ENCODE measurements around the gene EYA4.

EYA4 gene

DNA sequence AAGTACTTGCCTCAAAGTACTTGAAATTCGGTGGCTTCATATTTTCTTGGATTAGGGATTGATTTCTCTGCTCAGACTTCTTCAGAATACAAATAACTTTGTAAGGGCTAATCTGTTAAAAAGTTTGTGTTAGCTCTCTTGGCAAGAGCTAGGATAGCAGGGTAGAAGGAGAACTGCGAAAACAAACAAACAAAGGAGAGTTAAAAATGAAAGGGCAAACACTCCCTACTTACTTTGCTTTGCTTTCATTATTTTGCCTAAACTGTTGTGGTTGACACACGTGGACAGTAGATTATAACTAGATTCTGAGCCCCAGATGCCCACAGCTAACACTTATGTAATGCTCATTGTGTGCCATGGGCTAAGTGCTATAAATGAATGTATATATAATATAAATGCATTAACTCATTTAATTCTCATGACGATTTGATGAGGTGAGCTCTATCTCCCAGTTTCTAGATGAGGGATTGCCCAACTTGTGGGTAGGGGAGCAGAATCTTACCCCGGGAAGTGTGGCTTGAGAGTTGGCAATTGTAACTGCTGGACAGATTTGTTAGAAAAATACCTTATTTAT lies 48.7 kb downstream of the EYA4 start:
- DNase-seq (ENCODE audit: low read depth), result no peak

DNA sequence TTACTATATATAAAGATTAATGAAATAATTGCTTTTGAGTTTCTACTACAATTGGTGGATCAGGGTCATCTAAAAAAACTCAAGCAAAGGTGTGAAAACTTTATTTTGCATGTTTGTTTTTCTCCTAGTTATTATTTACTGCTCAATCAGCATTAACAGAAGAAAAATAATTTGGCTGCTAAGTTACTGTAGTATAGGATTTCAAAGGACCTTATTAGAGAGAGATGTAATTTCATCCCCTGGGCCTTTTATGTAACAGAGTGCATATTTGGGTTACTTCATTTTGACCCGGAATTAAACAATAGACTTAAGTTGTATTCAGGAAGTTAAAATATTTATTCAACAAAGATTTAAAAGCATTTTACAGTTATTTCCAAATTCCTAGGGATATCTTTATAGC lies 49.8 kb downstream of the EYA4 start:
- no peak for DNase-seq (ENCODE audit: low read depth)

DNA sequence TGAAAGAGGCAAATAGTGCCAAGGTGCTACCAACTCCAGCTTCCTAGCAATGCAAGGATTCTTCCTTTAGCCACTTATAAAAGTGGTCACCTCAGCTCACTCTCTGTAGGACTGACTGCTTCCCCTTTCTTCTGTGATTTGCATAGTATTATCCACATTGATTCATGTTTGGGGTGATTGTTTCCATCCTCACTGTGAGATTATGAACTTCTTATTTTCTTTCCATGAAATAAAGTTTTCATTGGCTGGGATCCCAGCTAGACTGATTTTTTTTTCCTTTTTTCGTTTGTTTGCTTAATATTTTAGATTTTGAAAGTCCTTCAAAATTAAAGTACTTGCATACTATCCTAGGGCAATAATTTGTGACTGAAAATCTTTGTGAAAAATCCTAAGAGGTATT lies 50.5 kb downstream of the EYA4 start:
- no peak for DNase-seq (ENCODE audit: low read depth)

DNA sequence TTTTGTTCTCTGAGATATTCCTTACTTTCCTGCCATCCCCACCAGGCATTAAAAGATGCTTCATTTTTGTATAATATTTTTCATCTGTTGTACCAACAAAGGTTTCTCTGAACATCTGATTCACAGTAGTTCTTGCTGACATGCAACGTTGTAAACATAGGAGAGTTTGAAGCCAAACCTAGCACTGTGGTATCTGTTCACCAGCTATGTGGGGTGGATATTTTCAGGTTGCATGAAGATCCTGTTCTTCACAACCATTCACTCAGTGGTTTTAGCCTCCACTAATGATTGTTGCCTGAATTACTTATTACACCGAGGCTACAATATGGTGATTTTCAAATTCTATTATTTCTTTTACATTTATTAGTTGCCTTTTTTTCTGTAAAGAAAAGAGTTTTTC lies 56.5 kb downstream of the EYA4 start:
- DNase-seq (ENCODE audit: low read depth), result no peak

DNA sequence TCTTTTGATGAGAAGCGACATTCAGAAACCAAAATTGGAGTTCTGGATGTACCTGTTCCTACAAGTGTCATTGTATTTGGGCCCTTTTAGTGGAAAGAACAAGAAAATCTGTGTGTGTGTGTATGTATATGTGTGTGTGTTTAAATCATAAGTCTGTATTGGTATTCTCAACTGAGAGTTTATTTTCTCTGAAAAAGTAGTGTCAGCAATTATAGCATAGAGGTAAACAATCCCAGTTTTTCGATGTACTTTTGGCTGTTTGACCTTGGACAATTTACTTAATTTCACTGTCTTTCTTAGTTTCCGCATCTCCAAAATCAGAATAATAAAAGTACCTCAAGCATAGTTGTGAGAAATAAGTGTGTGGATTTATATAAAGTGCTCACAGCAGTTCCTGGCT lies 57.2 kb downstream of the EYA4 start:
- DNase-seq (ENCODE audit: low read depth), result no peak

DNA sequence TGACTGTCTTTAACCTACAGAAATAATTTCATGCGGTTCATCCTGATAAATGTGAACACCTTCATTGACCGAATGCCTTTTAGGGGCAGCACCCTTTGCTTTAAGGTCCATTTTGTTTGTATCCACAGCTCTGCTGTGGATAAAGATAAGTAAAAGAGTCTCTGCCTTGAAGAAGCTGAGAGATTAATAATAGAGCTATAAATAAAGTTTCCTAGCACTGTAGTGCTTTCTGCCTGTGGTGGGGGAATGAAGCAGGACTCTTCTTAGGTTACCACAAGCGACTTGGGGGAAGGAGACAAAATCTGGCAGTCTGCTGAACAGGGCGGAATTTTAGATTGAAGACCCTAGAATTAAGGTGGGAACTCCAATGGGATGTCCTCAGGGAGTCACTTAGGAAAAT lies 57.6 kb downstream of the EYA4 start:
- no peak for DNase-seq (ENCODE audit: low read depth)

DNA sequence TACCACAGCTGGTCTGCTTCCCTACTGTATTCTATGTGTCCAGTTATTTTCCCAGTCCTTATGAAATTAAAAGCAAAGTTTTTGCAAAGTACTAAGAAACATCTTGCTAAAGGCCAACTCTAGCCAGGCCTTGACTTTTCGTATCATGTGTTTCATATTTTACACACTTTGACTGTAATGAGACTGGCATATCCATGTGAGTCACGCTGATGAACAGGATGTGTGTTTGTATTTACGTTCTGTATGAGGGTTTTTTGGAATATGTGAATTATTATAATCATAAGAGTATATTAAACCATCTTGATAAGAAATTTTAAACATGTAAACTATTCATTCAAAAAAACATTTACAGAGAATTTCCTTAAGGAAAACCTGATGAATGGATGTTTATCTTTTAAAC lies 59.7 kb downstream of the EYA4 start:
- DNase-seq (ENCODE audit: low read depth), result no peak

DNA sequence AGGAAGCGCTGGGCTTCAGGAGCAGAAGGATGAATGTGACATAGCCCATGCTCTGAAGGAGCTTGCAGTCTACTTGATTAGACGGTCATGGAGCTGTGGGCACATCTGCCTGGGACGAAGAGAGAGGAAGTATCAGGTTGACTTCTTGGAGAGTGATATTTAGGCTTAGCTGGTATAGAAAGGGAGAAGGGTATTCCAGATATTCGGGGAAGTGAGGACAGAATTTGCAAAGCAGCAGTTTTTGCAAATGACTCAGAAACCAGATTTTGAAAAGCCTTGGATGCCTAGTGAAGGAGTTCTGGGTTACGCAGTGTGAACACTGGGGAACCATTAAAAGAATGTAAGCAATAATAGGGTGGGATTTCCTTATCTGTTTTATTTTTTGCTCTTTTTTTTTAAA lies 60.7 kb downstream of the EYA4 start:
- no peak for DNase-seq (ENCODE audit: low read depth)

DNA sequence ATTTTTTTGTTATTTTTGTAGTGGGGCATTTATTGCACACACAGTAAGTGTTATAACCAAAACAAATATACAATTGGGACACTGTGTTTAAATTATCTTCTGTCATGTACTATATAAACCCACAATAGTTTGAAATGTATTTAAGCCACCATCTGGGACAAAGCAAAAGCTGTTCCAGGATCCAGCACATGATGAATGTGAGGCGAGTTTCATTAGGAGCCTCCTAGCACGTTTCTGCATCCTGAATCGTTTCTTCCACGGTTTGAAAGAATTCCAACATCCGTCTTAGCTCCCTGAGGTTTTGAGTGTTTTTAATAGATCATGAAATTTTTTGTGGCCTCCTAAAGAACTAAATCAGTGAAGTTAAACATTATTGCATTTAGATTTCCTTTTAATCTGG lies 65.8 kb downstream of the EYA4 start:
- DNase-seq (ENCODE audit: low read depth), result no peak

DNA sequence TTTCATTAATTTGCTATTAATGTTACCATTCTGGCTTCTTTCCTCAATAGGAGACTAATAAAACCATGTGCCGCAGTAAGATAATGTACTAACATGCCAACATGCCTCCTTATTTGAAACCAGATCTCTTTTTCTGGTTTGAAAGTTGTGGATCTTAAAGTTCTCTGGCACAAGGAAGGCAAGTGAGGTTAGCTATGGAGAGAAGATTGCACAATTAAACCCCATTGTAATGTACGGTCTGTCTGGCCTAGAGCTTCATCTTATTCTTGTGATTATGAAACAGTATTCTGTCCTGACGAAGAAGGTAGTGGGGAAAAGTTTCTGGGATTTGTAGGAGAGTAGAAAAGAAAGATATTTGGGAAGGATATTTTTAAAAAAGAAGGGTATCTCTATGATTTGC lies 68.4 kb downstream of the EYA4 start:
- no peak for DNase-seq (ENCODE audit: low read depth)

DNA sequence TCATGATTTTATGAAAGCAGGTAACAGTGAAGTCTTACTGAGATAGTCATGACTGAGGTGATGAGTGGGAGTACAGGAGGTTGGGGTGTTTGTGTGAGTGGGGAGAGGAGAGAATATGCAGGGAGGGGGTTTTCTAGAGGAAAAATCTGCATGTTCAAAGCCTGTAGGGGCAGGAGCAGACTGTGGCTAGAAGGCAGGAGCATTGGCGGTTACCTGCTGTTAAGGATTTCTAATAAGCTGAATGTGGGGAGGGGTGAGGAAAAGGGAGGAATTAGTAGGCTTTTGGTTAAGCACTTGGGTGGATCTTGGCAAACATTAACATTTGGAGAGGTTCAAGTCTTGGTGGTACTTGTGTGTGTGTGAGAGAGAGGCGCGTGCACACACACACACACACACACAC lies 70.8 kb downstream of the EYA4 start:
- DNase-seq (ENCODE audit: low read depth), result no peak

DNA sequence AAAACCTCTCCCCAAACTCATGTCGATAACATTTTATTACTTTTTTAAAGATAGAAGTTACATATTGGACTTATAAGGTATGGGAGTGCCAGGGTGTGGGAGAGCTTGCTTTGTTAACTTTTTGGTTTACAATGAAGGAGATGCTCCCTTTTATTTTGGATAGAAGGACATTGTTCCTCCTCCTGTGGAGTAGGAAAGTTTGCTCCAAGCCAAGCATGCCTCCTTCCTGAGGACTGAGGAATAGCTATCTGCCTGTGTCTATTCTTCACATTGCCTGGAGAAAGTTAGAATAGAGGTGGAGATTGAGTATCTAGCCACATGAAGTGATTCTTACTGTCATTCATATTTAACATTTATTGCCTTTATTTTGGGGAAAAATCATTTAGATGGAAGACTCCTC lies 71.9 kb downstream of the EYA4 start:
- DNase-seq (ENCODE audit: low read depth), result no peak

DNA sequence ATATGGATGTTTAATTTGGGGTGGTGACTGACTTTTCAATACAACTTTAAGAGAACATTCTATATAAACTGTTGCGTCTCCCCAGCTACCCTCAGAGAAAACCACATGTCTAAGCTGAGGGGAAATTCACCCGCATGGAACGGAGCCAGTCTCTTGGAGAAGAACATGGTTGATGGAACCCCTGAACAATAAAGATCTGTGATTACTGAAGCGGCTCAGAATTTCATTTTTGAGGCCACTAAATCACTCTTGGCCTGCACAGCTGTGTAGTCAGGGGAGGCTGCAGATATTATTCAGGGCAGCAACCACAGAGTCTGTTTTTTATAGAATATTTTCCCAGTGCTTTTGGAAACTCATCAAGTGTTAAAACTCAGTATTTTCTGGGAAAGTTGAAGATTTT lies 73.8 kb downstream of the EYA4 start:
- no peak for DNase-seq (ENCODE audit: low read depth)

DNA sequence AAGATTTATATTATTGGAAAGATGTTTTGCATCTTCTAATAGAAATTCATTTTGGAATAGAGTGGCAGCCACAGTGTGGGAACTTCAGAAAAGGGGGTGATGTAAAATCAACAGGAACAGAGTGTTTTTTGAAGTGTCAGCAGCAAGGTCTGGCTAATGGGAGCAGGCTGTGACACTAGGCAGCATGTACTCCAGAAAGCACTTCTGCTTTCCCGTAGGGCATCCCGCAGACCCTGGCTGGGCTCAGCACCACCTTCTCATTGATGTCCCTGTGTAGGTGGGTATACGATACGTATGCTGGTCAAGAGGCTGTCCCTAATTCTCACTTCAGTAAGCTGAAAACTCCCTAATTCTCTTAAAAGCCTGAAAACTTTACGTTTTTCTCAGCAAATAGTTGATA lies 74.7 kb downstream of the EYA4 start:
- no peak for DNase-seq (ENCODE audit: low read depth)

DNA sequence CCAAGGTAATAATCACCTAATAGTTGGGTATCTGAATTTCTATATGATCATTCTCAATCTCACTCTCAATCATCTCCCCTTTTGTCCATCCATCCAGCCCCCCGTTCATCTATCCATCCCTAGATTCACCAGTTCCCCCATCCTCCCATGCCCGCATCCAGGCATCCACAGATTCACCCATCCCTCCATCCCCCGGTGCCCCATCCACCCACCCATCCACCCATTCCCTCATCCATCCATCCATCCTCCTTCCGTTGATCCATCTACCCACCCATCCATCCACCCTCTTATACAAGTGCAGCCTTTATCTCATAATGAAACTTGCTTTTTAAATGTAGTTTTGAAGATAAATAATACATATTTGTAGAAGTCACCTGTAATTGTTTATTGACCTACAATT lies 76.5 kb downstream of the EYA4 start:
- DNase-seq (ENCODE audit: low read depth), result no peak

DNA sequence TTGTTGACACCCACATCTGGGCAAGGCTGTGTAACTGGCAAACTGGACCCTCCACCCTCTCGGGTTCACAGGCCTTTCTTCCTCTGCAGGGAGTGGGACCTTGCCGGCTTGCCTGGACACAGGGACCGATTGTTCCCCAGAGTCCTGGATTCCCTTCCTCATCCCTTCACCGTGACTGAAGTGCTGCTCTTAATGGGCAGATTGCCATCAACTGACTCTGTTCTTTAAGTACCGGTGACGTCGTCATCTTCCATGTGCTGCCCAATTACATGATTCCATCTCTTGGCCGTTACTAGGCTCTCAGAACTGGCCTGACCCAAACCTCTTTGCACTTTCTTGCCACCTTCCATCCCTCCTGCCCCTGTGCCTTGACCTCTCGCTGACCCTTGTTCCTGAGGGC lies 85.4 kb downstream of the EYA4 start:
- no peak for DNase-seq (ENCODE audit: low read depth)

DNA sequence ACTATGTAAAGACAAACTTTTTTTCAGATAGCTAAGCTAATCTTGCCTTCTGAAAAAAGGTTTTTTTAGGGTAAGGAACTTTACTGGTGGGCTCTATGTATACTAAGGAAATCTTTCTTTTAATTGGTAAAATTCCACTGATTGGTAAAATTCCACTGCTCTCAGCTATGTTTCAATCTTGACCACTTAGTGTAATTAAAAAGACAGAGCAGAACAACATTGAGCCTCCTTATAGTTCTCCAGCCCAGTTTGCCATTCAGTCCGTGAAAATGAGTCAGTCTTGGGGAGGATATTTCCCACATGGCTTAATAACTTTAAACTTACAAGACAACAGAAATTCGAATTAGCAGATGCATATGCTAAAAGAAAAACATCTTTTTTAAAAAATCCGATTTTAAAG lies 92.7 kb downstream of the EYA4 start:
- DNase-seq (ENCODE audit: low read depth), result no peak

DNA sequence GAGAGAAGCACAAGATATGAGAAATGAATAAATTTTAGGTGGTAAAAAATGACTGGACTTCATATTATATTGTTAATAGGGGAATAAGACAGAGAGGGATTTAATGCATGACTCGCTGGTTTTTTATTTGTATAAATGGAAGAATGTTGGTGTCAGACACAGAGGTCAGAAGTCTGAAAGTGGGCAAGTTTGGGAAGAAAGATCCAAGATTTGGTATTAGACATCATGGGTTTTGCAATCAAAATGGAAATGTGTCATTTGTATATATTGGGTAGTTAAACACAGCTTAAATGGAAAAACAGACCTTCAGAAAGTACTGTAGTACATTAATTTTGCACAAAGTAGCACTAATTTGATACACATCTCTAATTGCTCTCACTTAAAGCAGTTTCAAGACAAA lies 96.2 kb downstream of the EYA4 start:
- DNase-seq (ENCODE audit: low read depth), result no peak

DNA sequence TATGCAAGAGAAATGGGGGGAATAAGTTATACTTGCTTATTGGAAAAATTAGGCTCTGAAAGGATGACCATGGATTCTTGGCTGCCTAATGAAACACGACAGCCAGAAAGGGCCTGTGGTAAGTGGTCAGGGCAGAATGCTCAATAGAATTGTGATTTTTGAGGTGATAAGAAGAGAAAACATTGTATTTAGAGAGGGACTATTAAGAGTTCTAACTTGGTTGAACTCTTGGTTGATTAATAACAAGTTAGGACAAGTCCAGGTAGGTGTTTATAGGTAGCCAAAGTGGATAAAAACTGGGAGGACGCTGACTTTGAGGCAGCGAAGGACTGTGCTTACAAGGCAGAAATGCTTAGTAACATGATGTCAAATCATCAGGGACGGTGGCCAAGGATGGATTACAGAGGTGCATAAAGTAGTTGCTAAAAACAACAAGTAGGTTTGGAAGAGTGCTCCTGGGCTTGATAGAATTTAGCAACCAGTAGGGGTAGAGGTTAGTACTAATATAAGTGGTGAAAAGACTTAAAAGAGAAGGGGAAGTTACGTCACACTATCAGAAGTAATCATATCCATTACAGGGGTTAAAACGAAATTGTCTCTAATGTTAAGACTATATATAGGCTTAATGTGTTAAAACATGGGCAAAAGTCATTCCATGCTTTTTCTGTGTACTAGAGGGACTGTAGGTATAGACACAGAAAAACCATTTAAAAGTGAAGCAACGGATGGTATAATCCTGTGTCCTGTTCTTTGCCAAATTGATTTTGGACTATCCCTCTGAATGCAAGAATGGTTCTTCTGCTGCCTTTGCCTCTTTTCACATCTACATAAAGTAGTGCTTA lies 98.6 kb downstream of the EYA4 start:
- DNase-seq (ENCODE audit: low read depth), result no peak

DNA sequence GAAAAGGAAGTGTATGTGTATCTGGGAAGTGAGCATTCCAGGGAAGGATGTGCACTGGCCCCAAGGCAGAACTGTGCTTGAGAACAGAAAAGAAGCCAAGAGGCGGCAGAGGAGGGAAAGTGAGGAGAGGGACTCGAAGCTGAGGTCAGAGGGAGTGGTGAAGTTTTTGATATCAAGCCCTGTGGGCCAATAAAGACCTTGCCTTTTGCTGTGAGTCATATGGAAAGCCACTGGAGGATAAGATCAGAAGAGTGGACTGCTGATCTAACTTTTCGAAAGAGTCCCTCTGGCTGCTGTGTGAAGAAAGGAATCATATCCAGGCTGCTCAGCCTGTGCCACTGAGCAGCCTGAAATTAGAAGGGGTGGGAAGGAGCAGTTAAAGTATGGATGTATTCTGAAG lies 99.4 kb downstream of the EYA4 start:
- DNase-seq (ENCODE audit: low read depth), result no peak

DNA sequence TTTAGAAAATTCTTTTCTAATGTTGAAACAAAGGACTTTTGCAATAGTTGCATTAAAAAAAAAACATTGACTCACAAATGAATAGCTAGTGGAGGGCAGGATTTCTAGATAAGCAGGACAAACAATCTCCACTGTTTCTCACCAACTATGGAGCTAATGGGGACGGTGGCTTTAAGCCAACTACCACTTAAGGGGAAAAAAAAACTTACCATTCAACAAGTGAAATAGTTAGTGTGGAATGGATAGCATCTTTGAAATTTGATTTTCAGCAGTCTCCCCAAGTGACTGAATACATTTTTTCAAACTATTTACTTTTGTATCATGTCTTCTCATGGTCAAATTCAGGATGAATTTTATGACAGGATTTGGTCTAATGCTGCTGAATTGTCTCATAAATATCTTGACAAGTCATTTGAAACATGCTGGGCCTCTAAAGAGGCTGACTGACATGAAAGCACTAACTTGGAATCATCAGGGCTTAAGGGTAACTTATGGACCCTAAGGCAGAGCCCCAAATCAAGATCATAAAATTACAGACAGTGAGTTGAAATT lies 100.5 kb downstream of the EYA4 start:
- DNase-seq (ENCODE audit: low read depth), result no peak

DNA sequence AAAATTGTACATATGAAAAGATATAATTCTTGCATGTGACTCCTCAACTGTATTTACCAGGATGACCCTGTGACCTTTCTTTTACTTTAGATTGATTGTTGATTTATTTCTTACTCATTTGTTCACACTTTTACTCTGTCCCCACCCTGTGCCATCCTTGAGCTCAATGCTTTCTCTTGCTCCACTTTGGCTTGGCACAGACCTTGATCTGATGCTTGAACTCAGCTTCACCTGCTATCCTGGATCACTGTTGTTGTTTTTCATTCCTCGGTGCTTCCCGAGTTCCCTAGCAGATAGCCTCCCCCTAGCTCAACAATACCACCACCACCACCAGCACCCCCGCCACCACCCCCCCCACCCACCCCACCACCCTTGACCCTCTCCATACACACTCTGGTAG lies 102.1 kb downstream of the EYA4 start:
- no peak for DNase-seq (ENCODE audit: low read depth)

DNA sequence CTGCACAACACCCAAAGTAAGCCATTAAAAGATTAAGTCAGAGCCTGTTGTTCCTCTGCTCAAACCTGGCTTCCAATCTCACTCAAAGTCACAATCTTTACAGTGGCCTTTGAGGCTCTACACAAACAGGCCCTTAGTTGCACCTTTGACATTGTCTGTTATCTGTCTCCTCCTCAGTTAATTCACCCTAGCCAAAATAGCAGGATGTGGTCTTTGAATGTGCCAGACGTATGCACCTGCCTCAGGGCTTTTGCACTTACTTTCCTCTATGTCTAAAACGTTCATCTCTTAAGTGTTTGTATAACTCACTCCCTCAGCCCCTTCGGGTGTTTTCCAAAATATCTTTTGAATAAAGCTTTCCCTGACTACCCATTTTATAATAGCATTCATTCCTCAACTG lies 107.7 kb downstream of the EYA4 start:
- no peak for DNase-seq (ENCODE audit: low read depth)

DNA sequence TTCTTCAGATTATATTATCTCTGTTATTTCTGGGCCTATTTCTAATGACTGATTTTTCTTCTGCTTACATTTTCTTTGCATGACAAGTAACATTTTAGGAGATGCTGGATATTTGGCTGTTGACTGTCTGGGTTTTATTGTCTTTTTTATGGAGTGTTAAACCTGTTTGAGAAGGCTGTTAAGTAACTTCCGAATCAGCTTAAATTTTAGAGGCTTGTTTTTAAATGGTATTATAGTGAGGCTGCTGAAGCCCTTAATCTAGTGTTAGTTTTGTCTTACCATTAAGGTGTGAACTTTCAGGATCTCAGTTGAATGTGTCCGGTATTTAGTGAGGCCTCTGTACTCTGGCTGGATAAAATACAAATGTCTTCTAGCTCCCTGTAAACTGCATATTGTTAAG lies 109.8 kb downstream of the EYA4 start:
- DNase-seq (ENCODE audit: low read depth), result no peak

Measured in stimulated activated CD8-positive, alpha-beta memory T cell treated with anti-CD3 and anti-CD28 coated beads, Interleukin-7, amount 100 ng/mL, for 24 hours (primary cell).